ENCODE data around the gene PRKCB.

- TF ChIP-seq, protein P1, sequence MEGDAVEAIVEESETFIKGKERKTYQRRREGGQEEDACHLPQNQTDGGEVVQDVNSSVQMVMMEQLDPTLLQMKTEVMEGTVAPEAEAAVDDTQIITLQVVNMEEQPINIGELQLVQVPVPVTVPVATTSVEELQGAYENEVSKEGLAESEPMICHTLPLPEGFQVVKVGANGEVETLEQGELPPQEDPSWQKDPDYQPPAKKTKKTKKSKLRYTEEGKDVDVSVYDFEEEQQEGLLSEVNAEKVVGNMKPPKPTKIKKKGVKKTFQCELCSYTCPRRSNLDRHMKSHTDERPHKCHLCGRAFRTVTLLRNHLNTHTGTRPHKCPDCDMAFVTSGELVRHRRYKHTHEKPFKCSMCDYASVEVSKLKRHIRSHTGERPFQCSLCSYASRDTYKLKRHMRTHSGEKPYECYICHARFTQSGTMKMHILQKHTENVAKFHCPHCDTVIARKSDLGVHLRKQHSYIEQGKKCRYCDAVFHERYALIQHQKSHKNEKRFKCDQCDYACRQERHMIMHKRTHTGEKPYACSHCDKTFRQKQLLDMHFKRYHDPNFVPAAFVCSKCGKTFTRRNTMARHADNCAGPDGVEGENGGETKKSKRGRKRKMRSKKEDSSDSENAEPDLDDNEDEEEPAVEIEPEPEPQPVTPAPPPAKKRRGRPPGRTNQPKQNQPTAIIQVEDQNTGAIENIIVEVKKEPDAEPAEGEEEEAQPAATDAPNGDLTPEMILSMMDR (IDR thresholded peaks at IDR 0.05 in 4 of 5, conservative IDR thresholded peaks at IDR 0.05 in 1 of 5), result no peak
- TF ChIP-seq POLR2A (IDR thresholded peaks at IDR 0.05), result no peak
Measured at GRCh38 chr16:23965137-23965733, 129.5 kb downstream of the PRKCB start.

All from gastrocnemius medialis (tissue), 4 donors.